ENCODE data around the gene PLD6. TPM values are rescaled to one million over a fixed set of nuclear protein-coding genes. Genes with fewer than 3 reads are reported as not detected.
"Not testable (repeated sequence)": the region's sequence is repeated elsewhere in the genome, so short reads cannot be mapped to it uniquely, and the experiment has no call there.

PLD6 gene
- total and polyA plus RNA-seq, 12 donors: 3.7 to 16.3 (median 7.9) TPM

- 46 to 64% methylated on average over 5 of the region's 5 CpGs for WGBS, 2 donors
- no peak for ATAC-seq
- H3K27ac ChIP-seq: peak overlapping the region in 6 of 10 donors; percentile 21 to 87 (median 56)
- H3K9me3 ChIP-seq: no peaks in the 10 kb centered on the region
- peaks cover 22 to 58% (median 42%) of the 10 kb centered on the region in 9 donors for H3K4me1 ChIP-seq
- no peaks in the 10 kb centered on the region for H3K27me3 ChIP-seq
- H3K36me3 ChIP-seq: peaks cover 0 to 19% (median 0%) of the 10 kb centered on the region in 9 donors
- H3K4me3 ChIP-seq: no peak overlapping the region
- DNase-seq: no peak
- intact Hi-C loops (cut with DNase I): loop anchor here in 2 of 10 donors (10.0 kb wide), 1 partner anchor 196 kb away; no protein-coding TSS in a partner anchor
- TF ChIP-seq, protein P1, sequence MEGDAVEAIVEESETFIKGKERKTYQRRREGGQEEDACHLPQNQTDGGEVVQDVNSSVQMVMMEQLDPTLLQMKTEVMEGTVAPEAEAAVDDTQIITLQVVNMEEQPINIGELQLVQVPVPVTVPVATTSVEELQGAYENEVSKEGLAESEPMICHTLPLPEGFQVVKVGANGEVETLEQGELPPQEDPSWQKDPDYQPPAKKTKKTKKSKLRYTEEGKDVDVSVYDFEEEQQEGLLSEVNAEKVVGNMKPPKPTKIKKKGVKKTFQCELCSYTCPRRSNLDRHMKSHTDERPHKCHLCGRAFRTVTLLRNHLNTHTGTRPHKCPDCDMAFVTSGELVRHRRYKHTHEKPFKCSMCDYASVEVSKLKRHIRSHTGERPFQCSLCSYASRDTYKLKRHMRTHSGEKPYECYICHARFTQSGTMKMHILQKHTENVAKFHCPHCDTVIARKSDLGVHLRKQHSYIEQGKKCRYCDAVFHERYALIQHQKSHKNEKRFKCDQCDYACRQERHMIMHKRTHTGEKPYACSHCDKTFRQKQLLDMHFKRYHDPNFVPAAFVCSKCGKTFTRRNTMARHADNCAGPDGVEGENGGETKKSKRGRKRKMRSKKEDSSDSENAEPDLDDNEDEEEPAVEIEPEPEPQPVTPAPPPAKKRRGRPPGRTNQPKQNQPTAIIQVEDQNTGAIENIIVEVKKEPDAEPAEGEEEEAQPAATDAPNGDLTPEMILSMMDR (IDR thresholded peaks at IDR 0.05): no peak
Observed at GRCh38 chr17:17200831-17201230, 5.3 kb downstream of the PLD6 start.

DNA sequence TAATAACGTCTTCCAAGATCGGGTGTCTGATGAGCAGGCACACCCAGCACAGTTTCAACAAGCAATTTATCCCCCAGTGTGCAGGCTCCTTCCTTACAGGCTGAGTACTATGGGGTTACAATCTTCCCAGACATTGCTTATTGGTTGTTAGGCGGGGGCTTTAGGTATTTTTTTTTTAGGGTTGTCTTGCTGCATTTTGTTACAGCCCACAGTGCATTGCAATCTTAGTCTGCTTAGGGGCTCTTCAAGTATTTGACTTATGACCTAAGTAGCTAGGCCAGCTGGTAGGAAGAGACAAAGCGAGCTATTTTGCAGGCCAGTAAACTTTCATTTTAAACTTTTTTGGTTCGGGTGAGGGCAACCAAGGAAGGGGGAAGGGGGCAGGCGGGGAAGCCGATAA is 5.8 kb downstream of the PLD6 start:
- DNase-seq (no peak), ATAC-seq (no peak)
- TF ChIP-seq, protein P1 (IDR thresholded peaks at IDR 0.05): no peak
- no peaks in the 10 kb centered on the region for H3K27me3 ChIP-seq
- peaks cover 0 to 19% (median 0%) of the 10 kb centered on the region in 9 donors for H3K36me3 ChIP-seq
- H3K4me3 ChIP-seq: no peak overlapping the region
- 76 to 86% methylated on average over 7 of the region's 7 CpGs for WGBS, 2 donors
- H3K4me1 ChIP-seq: peaks cover 17 to 53% (median 37%) of the 10 kb centered on the region in 9 donors
- H3K9me3 ChIP-seq: no peaks in the 10 kb centered on the region
- H3K27ac ChIP-seq: peak overlapping the region in 4 of 10 donors; percentile 43 to 87 (median 70)
- intact Hi-C loops (cut with DNase I): loop anchor here in 2 of 10 donors (10.0 kb wide), 1 partner anchor 196 kb away; no protein-coding TSS in a partner anchor

DNA sequence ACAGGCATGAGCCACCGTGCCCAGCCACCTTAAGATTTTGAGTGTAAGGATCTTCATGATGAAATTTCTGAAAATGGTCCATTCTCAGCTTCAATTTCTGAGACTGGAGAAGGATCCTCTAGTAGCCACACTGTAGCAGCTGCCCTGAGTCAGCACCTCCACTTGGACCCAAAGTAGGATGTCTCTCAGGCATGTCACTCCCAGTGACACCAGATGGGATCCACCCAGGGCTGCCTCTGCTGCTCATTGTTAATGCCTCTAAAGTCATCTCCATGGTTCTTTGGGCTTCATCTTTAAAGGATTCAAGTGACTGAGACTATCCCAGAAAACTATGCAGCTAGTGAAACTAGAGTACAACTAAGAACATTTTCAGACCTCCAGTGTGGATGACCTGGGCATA is 7.9 kb downstream of the PLD6 start:
- Histone ChIP-seq H3K4me3 (no peak overlapping the region), H3K36me3 (peaks cover 0 to 19% (median 0%) of the 10 kb centered on the region in 9 donors), H3K27ac (no peak overlapping the region), H3K4me1 (peaks cover 4 to 35% (median 20%) of the 10 kb centered on the region in 9 donors), H3K27me3 (no peaks in the 10 kb centered on the region), H3K9me3 (no peaks in the 10 kb centered on the region)
- DNase-seq (no peak), ATAC-seq (no peak)
- TF ChIP-seq, protein P1 (IDR thresholded peaks at IDR 0.05): no peak
- WGBS, 2 donors: 86 to 92% methylated on average over 1 of the region's 1 CpG
- intact Hi-C loops (cut with DNase I): no loop called here

- TF ChIP-seq, protein P1 (IDR thresholded peaks at IDR 0.05): no peak
- intact Hi-C loops (cut with DNase I): no loop called here
- DNase-seq: no peak
Observed at GRCh38 chr17:17196776-17197175, 9.4 kb downstream of the PLD6 start.

GRCh38 chr17:17195466-17195865 is 10.7 kb downstream of the PLD6 start:
- H3K9me3 ChIP-seq; H3K27ac ChIP-seq; H3K27me3 ChIP-seq; H3K36me3 ChIP-seq; intact Hi-C loops (cut with DNase I); H3K4me3 ChIP-seq; DNase-seq; ATAC-seq: not testable (repeated sequence)
- H3K4me1 ChIP-seq: peaks cover 8 to 32% (median 21%) of the 10 kb centered on the region in 9 donors
- WGBS, 2 donors: 94 to 98% methylated on average over 5 of the region's 5 CpGs

More at GRCh38 chr17:17196776-17197175, 9.4 kb downstream of the PLD6 start:
- Histone ChIP-seq H3K27ac (no peak overlapping the region), H3K36me3 (peaks cover 0 to 7% (median 0%) of the 10 kb centered on the region in 9 donors), H3K4me1 (peaks cover under 1 to 32% (median 16%) of the 10 kb centered on the region in 9 donors), H3K9me3 (no peaks in the 10 kb centered on the region), H3K4me3 (no peak overlapping the region), H3K27me3 (no peaks in the 10 kb centered on the region)
- ATAC-seq: no peak

Measured in heart right ventricle (tissue), 16 donors.